Activated naive CD4-positive, alpha-beta T cell treated with anti-CD3 and anti-CD28 coated beads for 36 hours (primary cell): ENCODE measurements around the gene PAK1. TPM values are rescaled to one million over a fixed set of nuclear protein-coding genes. Genes with fewer than 3 reads are reported as not detected.
"Not testable (repeated sequence)": the region's sequence is repeated elsewhere in the genome, so short reads cannot be mapped to it uniquely, and the experiment has no call there.

ENCODE experiments used
- CTCF ChIA-PET: fragments of 350-600 bp; sonication (Branson Sonifier 250); formaldehyde crosslinking; loops from one replicate; lab custom pipeline; 2021; ENCODE audit warnings: antibody characterized with exemption; lab: Charles Lee
- DNase-seq: peaks from one replicate; pipeline ENCODE4 v3.0.0-alpha.2; 2020
- H3K27ac Mint-ChIP-seq: one replicate; pipeline ENCODE4 v1.8.0; 2021; ENCODE audit warnings: mild to moderate bottlenecking, mixed read lengths
- H3K27me3 Mint-ChIP-seq: one replicate; pipeline ENCODE4 v1.8.0; 2021; ENCODE audit warnings: low read depth, mixed read lengths
- H3K36me3 Mint-ChIP-seq: one replicate; pipeline ENCODE4 v1.8.0; 2021; ENCODE audit warnings: low read depth, mixed read lengths
- H3K4me1 Mint-ChIP-seq: one replicate; pipeline ENCODE4 v1.8.0; 2021; ENCODE audit warnings: low read depth, mixed read lengths
- H3K4me3 Mint-ChIP-seq: one replicate; pipeline ENCODE4 v1.8.0; 2021; ENCODE audit warnings: mild to moderate bottlenecking, moderate library complexity, mixed read lengths
- H3K9me3 Mint-ChIP-seq: one replicate; pipeline ENCODE4 v1.8.0; 2021; ENCODE audit warnings: mixed read lengths
- intact Hi-C: fragments of 100-400 bp; cut with micrococcal nuclease; formaldehyde crosslinking; loops from one replicate; pipeline ENCODE4 v1.15.1; 2023
- total RNA-seq, 2 experiments: library from RNA; stranded (reverse); gene quantifications; one replicate each; pipeline ENCODE4 v1.2.3, GENCODE V29; 2021

The PAK1 gene
- total RNA-seq, 2 experiments from 2014 or later: 45.8 to 49.5 TPM

GRCh38 chr11:77311701-77312100 is 162.2 kb downstream of the PAK1 start:
- Mint-ChIP-seq H3K4me1 (peaks cover 15% of the 10 kb centered on the region), H3K27me3 (no peaks in the 10 kb centered on the region)
- CTCF ChIA-PET: no interaction called here

GRCh38 chr11:77310721-77311120 is 163.2 kb downstream of the PAK1 start:
- Mint-ChIP-seq H3K4me3 (no peak overlapping the region), H3K27ac (no peak overlapping the region), H3K27me3 (no peaks in the 10 kb centered on the region), H3K9me3 (no peaks in the 10 kb centered on the region), H3K4me1 (peaks cover 15% of the 10 kb centered on the region), H3K36me3 (no peaks in the 10 kb centered on the region)
- intact Hi-C loops: no loop called here
- DNase-seq: no peak
- CTCF ChIA-PET: no interaction called here

More at GRCh38 chr11:77311701-77312100, 162.2 kb downstream of the PAK1 start:
- H3K4me3 Mint-ChIP-seq: no peak overlapping the region
- no peaks in the 10 kb centered on the region for H3K9me3 Mint-ChIP-seq
- DNase-seq: no peak
- intact Hi-C loops: no loop called here
- no peak overlapping the region for H3K27ac Mint-ChIP-seq
- no peaks in the 10 kb centered on the region for H3K36me3 Mint-ChIP-seq

- intact Hi-C loops: loop anchor here (1.0 kb wide), 3 partner anchors 16 to 58 kb away; no protein-coding TSS in a partner anchor
- peaks cover 15% of the 10 kb centered on the region for H3K4me1 Mint-ChIP-seq
- no peaks in the 10 kb centered on the region for H3K27me3 Mint-ChIP-seq
- DNase-seq: no peak
- no peak overlapping the region for H3K27ac Mint-ChIP-seq
- CTCF ChIA-PET: no interaction called here
- H3K36me3 Mint-ChIP-seq: no peaks in the 10 kb centered on the region
- H3K9me3 Mint-ChIP-seq: no peaks in the 10 kb centered on the region
- H3K4me3 Mint-ChIP-seq: no peak overlapping the region
Measured at GRCh38 chr11:77309401-77310085, 164.4 kb downstream of the PAK1 start.

- H3K9me3 Mint-ChIP-seq: no peaks in the 10 kb centered on the region
- intact Hi-C loops: loop anchor here (1.0 kb wide), 3 partner anchors 16 to 58 kb away; no protein-coding TSS in a partner anchor
- H3K36me3 Mint-ChIP-seq: no peaks in the 10 kb centered on the region
- no peak overlapping the region for H3K4me3 Mint-ChIP-seq
- no peak overlapping the region for H3K27ac Mint-ChIP-seq
- H3K27me3 Mint-ChIP-seq: no peaks in the 10 kb centered on the region
- CTCF ChIA-PET: interaction anchor here (0.6 kb wide), 2 partner anchors 9 to 685 kb away, joined by 3 to 6 read pairs; no protein-coding TSS in a partner anchor
- DNase-seq: no peak
- peaks cover 15% of the 10 kb centered on the region for H3K4me1 Mint-ChIP-seq
Measured at GRCh38 chr11:77308838-77309237, 165.1 kb downstream of the PAK1 start.

GRCh38 chr11:77303328-77303727 is 170.6 kb downstream of the PAK1 start:
- H3K36me3 Mint-ChIP-seq: no peaks in the 10 kb centered on the region
- no peak for DNase-seq
- no peaks in the 10 kb centered on the region for H3K27me3 Mint-ChIP-seq
- H3K27ac Mint-ChIP-seq: no peak overlapping the region
- CTCF ChIA-PET: interaction anchor here (0.9 kb wide), 1 partner anchor 83 kb away, joined by 3 read pairs; no protein-coding TSS in a partner anchor
- peaks cover 2% of the 10 kb centered on the region for H3K9me3 Mint-ChIP-seq
- intact Hi-C loops: no loop called here
- no peak overlapping the region for H3K4me3 Mint-ChIP-seq
- H3K4me1 Mint-ChIP-seq: peaks cover 6% of the 10 kb centered on the region

GRCh38 chr11:77302752-77303151 is 171.1 kb downstream of the PAK1 start:
- peaks cover 3% of the 10 kb centered on the region for H3K4me1 Mint-ChIP-seq
- intact Hi-C loops: no loop called here
- no peak overlapping the region for H3K4me3 Mint-ChIP-seq
- H3K27ac Mint-ChIP-seq: no peak overlapping the region
- H3K36me3 Mint-ChIP-seq: no peaks in the 10 kb centered on the region
- CTCF ChIA-PET: no interaction called here
- H3K9me3 Mint-ChIP-seq: peaks cover 2% of the 10 kb centered on the region
- H3K27me3 Mint-ChIP-seq: no peaks in the 10 kb centered on the region
- DNase-seq: no peak

- H3K4me3 Mint-ChIP-seq: no peak within 1 kb of the TSS
- H3K4me1 Mint-ChIP-seq: peaks cover 3% of the 10 kb centered on the region
- H3K9me3 Mint-ChIP-seq: peaks cover 2% of the 10 kb centered on the region
- no peak for DNase-seq
- no peaks in the 10 kb centered on the region for H3K27me3 Mint-ChIP-seq
- intact Hi-C loops: no loop called here
- CTCF ChIA-PET: no interaction called here
- H3K36me3 Mint-ChIP-seq: no peaks in the 10 kb centered on the region
- H3K27ac Mint-ChIP-seq: no peak within 1 kb of the TSS
Measured at GRCh38 chr11:77301510-77301909, 172.4 kb downstream of the PAK1 start, which contains the start of gene GDPD4. Gene GDPD4 (minus strand): TSS chr11:77301686. CDS start chr11:77285137, 16,549 bp downstream.

- CTCF ChIA-PET: interaction anchor here (0.6 kb wide), 2 partner anchors 144 to 320 kb away, joined by 3 to 4 read pairs; no protein-coding TSS in a partner anchor
- Mint-ChIP-seq H3K27ac (no peak overlapping the region), H3K4me3 (no peak overlapping the region), H3K27me3 (no peaks in the 10 kb centered on the region), H3K9me3 (peaks cover 2% of the 10 kb centered on the region), H3K36me3 (no peaks in the 10 kb centered on the region), H3K4me1 (peaks cover 3% of the 10 kb centered on the region)
- DNase-seq: no peak
- intact Hi-C loops: no loop called here
Measured at GRCh38 chr11:77300695-77301094, 173.2 kb downstream of the PAK1 start.

GRCh38 chr11:77300028-77300427 is 173.9 kb downstream of the PAK1 start:
- CTCF ChIA-PET, H3K4me1 Mint-ChIP-seq, intact Hi-C loops, H3K4me3 Mint-ChIP-seq, H3K27me3 Mint-ChIP-seq, H3K27ac Mint-ChIP-seq, H3K9me3 Mint-ChIP-seq, H3K36me3 Mint-ChIP-seq: not testable (repeated sequence)
- peak; percentile 36 for DNase-seq

- Mint-ChIP-seq H3K4me1 (peaks cover 3% of the 10 kb centered on the region), H3K27me3 (no peaks in the 10 kb centered on the region), H3K27ac (no peak overlapping the region), H3K9me3 (peaks cover 2% of the 10 kb centered on the region), H3K4me3 (no peak overlapping the region), H3K36me3 (no peaks in the 10 kb centered on the region)
- intact Hi-C loops: no loop called here
- CTCF ChIA-PET: no interaction called here
- no peak for DNase-seq
Measured at GRCh38 chr11:77299528-77299993, 174.3 kb downstream of the PAK1 start.

- Mint-ChIP-seq H3K9me3 (no peaks in the 10 kb centered on the region), H3K4me3 (no peak overlapping the region), H3K27me3 (peaks cover 4% of the 10 kb centered on the region), H3K36me3 (no peaks in the 10 kb centered on the region), H3K4me1 (no peaks in the 10 kb centered on the region), H3K27ac (no peak overlapping the region)
- CTCF ChIA-PET: no interaction called here
- intact Hi-C loops: no loop called here
- no peak for DNase-seq
Measured at GRCh38 chr11:77294040-77294439, 179.9 kb downstream of the PAK1 start.

- intact Hi-C loops: no loop called here
- Mint-ChIP-seq H3K36me3 (no peaks in the 10 kb centered on the region), H3K4me3 (no peak overlapping the region), H3K4me1 (no peaks in the 10 kb centered on the region), H3K27me3 (peaks cover 19% of the 10 kb centered on the region), H3K27ac (no peak overlapping the region), H3K9me3 (no peaks in the 10 kb centered on the region)
- DNase-seq: no peak
- CTCF ChIA-PET: no interaction called here
Measured at GRCh38 chr11:77289737-77290136, 184.2 kb downstream of the PAK1 start.
